ENCODE results near the gene TTYH3. TPM values are rescaled to one million over a fixed set of nuclear protein-coding genes. Genes with fewer than 3 reads are reported as not detected.

The TTYH3 gene
- total RNA-seq, 2 experiments from 2014 or later = 23.8 to 63.6 TPM

DNA sequence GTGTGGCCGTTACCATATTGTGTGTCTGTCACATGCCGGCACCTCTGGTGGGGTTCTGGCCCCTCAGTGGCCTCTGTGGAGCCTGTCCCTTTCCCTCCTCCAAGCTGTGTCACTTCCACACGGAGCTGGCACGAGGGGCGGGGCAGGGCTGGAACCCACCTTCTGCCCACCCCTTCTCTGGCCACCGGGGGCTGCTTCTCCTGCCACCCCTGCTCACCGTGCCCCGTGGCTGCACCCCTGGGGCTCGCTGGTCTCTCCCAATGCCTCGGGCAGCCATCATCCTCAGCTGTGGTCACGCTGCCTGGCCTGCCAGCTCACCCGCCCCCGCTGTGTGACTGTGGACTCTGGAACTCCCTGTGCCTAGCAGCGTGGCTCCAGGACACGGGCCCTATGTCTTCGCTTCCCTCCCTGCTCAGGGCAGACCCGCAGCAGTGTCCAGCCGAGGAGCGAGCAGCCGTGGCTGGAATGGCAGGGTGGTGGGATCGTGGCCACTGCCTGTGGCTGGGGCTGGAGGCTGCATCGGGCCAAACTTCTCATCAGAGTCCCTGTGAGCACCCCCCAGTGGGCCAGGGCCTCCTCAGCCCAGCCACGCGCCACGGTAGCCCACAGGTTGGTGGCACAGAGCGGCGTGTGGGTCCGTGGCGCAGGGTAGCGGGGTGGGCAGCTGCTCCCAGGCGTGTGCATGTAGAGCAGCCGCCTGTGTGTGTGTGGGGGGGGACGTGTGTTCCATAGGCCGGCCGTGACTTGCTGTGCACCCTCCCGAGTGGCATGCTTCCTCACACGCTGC lies 8.1 kb downstream of the TTYH3 start:
- no TSS peak for BruUV-seq (replicated peaks)
- Histone ChIP-seq H4K20me1 (ENCODE audit: insufficient read depth, low read length) (no peaks in the 10 kb centered on the region), H3K9me2 (ENCODE audit: insufficient read depth, low read length) (no peaks in the 10 kb centered on the region), H3K4me1 (ENCODE audit: insufficient read depth, low read length, poor library complexity, severe bottlenecking) (peaks cover 53% of the 10 kb centered on the region), H3K4me2 (ENCODE audit: low read length) (no peak overlapping the region), H3K79me2 (ENCODE audit: insufficient read depth, low read depth, low read length) (no peaks in the 10 kb centered on the region), H3K27ac (ENCODE audit: low read depth, low read length, poor library complexity, severe bottlenecking) (no peak overlapping the region), H2AFZ (ENCODE audit: low read length) (no peak overlapping the region), H3K36me3 (ENCODE audit: insufficient read depth, low read length) (no peaks in the 10 kb centered on the region), H3K9me3 (ENCODE audit: low read length) (no peaks in the 10 kb centered on the region), H3K4me3 (ENCODE audit: low read depth, low read length, poor library complexity, severe bottlenecking) (no peak overlapping the region)
- intact Hi-C loops (cut with micrococcal nuclease; ENCODE audit: unreplicated experiment) = no loop called here
- ChIA-PET POLR2A (no interaction called here), CTCF (ENCODE audit: unreplicated experiment) (no interaction called here)
- DNase-seq (ENCODE audit: low spot score) = no peak
- TF ChIP-seq, protein P1, sequence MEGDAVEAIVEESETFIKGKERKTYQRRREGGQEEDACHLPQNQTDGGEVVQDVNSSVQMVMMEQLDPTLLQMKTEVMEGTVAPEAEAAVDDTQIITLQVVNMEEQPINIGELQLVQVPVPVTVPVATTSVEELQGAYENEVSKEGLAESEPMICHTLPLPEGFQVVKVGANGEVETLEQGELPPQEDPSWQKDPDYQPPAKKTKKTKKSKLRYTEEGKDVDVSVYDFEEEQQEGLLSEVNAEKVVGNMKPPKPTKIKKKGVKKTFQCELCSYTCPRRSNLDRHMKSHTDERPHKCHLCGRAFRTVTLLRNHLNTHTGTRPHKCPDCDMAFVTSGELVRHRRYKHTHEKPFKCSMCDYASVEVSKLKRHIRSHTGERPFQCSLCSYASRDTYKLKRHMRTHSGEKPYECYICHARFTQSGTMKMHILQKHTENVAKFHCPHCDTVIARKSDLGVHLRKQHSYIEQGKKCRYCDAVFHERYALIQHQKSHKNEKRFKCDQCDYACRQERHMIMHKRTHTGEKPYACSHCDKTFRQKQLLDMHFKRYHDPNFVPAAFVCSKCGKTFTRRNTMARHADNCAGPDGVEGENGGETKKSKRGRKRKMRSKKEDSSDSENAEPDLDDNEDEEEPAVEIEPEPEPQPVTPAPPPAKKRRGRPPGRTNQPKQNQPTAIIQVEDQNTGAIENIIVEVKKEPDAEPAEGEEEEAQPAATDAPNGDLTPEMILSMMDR (conservative IDR thresholded peaks at IDR 0.05; ENCODE audit: low read length) = no peak
- no peak for TF ChIP-seq EZH2phosphoT487 (IDR thresholded peaks at IDR 0.05; ENCODE audit: borderline replicate concordance, low read depth, low read length)

DNA sequence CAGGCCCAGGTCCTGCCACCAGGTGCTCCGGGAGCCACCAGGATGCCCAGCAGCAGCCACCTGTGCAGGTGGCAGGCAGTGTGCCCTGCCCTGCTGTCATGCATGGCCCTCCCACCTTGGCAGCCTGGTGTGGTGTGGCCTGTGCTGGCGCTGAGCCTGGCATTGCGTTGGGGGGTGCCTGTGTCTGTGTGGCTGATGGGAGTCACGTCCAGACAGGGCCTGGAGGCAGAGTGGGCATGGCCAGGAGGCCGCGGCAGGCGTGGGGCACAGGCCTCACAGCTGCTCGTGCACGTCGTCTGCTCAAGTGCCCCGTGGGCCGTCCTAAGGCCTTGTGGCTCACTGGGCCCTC lies 8.7 kb downstream of the TTYH3 start:
- POLR2A ChIA-PET = no interaction called here
- intact Hi-C loops (cut with micrococcal nuclease; ENCODE audit: unreplicated experiment) = no loop called here
- Histone ChIP-seq H3K79me2 (ENCODE audit: insufficient read depth, low read depth, low read length) (no peaks in the 10 kb centered on the region), H3K4me1 (ENCODE audit: insufficient read depth, low read length, poor library complexity, severe bottlenecking) (peaks cover 59% of the 10 kb centered on the region), H3K4me2 (ENCODE audit: low read length) (no peak overlapping the region), H3K9me3 (ENCODE audit: low read length) (no peaks in the 10 kb centered on the region), H4K20me1 (ENCODE audit: insufficient read depth, low read length) (no peaks in the 10 kb centered on the region), H3K4me3 (ENCODE audit: low read depth, low read length, poor library complexity, severe bottlenecking) (no peak overlapping the region), H3K9me2 (ENCODE audit: insufficient read depth, low read length) (no peaks in the 10 kb centered on the region), H2AFZ (ENCODE audit: low read length) (no peak overlapping the region), H3K27ac (ENCODE audit: low read depth, low read length, poor library complexity, severe bottlenecking) (no peak overlapping the region), H3K36me3 (ENCODE audit: insufficient read depth, low read length) (no peaks in the 10 kb centered on the region)
- no TSS peak for BruUV-seq (replicated peaks)
- CTCF ChIA-PET (ENCODE audit: unreplicated experiment) = no interaction called here
- TF ChIP-seq, protein P1 (conservative IDR thresholded peaks at IDR 0.05; ENCODE audit: low read length) = no peak
- TF ChIP-seq EZH2phosphoT487 (IDR thresholded peaks at IDR 0.05; ENCODE audit: borderline replicate concordance, low read depth, low read length) = no peak
- DNase-seq (ENCODE audit: low spot score) = no peak

DNA sequence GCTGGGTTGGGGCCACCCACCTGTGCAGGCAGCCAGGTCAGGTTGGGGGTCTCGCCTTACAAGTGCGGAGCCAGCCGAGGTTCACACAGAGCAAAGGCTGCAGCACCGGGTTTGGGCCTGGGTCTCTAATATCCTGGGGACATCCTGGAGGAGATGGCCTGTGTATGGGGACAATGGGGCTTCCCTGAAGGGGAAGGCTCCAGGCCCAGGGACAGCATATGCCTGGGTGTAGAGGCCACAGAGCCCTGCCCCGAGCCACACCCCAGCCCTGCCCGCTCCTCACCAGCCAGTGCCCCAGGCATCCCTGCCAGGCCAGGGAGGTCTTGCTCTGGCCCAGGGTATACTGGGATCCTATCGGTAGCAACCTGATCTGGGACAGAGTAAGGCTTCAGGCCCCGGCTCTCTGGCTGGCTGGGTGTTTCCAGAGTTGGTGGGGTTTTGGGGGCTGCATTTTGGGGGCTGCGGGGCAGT lies 9.1 kb downstream of the TTYH3 start:
- ChIA-PET POLR2A (no interaction called here), CTCF (ENCODE audit: unreplicated experiment) (no interaction called here)
- Histone ChIP-seq H4K20me1 (ENCODE audit: insufficient read depth, low read length) (no peaks in the 10 kb centered on the region), H3K27ac (ENCODE audit: low read depth, low read length, poor library complexity, severe bottlenecking) (peak overlapping the region; percentile 50), H3K9me3 (ENCODE audit: low read length) (no peaks in the 10 kb centered on the region), H3K4me2 (ENCODE audit: low read length) (peak overlapping the region; percentile 72), H3K79me2 (ENCODE audit: insufficient read depth, low read depth, low read length) (no peaks in the 10 kb centered on the region), H2AFZ (ENCODE audit: low read length) (peak overlapping the region; percentile 43; the same call in 1 of the 2 replicates), H3K9me2 (ENCODE audit: insufficient read depth, low read length) (no peaks in the 10 kb centered on the region), H3K4me1 (ENCODE audit: insufficient read depth, low read length, poor library complexity, severe bottlenecking) (peaks cover 63% of the 10 kb centered on the region), H3K4me3 (ENCODE audit: low read depth, low read length, poor library complexity, severe bottlenecking) (peak overlapping the region; percentile 21), H3K36me3 (ENCODE audit: insufficient read depth, low read length) (no peaks in the 10 kb centered on the region)
- DNase-seq (ENCODE audit: low spot score) = no peak
- TF ChIP-seq, protein P1 (conservative IDR thresholded peaks at IDR 0.05; ENCODE audit: low read length) = no peak
- no peak for TF ChIP-seq EZH2phosphoT487 (IDR thresholded peaks at IDR 0.05; ENCODE audit: borderline replicate concordance, low read depth, low read length)
- intact Hi-C loops (cut with micrococcal nuclease; ENCODE audit: unreplicated experiment) = no loop called here
- no TSS peak for BruUV-seq (replicated peaks)

Data from OCI-LY7 (cell line).